Measurements from ENCODE around the gene SMAP2.

DNA sequence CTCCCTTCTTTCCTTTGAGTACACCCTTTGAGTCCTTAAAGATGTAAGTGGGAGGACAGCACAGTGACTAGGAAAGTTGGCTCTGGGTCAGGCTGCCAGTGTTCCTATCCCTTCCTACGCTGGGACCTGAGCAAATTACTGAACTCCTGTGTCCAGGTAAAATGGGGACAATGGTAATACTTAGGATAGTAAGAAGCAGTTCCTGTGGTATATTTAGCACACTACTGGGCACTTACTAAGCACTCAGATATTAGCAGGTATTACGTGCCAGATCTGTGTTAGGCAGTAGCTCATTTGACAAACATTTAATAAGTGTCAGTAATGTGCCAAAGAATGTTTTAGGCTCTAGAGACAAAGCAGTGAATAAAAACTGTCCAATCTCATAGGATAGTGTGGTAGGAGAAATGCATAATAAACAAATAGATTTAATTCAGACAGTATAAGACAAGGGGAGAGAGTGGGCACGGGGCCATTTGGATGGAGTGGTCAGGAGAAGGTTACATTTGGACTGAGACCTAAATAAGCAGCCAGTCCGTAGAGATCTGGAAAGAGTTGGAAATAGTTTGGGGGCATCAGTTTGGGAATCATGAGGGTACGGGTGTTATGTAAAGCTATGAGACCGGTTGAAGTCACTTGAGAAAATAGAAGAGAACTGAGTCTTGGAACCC lies 50.6 kb downstream of the SMAP2 start:
- TF ChIP-seq, protein P1, sequence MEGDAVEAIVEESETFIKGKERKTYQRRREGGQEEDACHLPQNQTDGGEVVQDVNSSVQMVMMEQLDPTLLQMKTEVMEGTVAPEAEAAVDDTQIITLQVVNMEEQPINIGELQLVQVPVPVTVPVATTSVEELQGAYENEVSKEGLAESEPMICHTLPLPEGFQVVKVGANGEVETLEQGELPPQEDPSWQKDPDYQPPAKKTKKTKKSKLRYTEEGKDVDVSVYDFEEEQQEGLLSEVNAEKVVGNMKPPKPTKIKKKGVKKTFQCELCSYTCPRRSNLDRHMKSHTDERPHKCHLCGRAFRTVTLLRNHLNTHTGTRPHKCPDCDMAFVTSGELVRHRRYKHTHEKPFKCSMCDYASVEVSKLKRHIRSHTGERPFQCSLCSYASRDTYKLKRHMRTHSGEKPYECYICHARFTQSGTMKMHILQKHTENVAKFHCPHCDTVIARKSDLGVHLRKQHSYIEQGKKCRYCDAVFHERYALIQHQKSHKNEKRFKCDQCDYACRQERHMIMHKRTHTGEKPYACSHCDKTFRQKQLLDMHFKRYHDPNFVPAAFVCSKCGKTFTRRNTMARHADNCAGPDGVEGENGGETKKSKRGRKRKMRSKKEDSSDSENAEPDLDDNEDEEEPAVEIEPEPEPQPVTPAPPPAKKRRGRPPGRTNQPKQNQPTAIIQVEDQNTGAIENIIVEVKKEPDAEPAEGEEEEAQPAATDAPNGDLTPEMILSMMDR (conservative IDR thresholded peaks at IDR 0.05 in 1 of 2, IDR thresholded peaks at IDR 0.05 in 1 of 2; ENCODE audit: low read depth in 1 of 2, low read length in 2 of 2) = no peak
- no peak for TF ChIP-seq EZH2 (IDR thresholded peaks at IDR 0.05; ENCODE audit: low read length, missing control alignments)

Measured in fibroblast of lung (primary cell).